Neural progenitor cell (in vitro differentiated cells): ENCODE results near the gene ABI3BP. TPM values are rescaled to one million over a fixed set of nuclear protein-coding genes. Genes with fewer than 3 reads are reported as not detected.

Experiments
- DNase-seq: peaks from one replicate; pipeline ENCODE4 v3.0.0-alpha.2; 2016; ENCODE audit warnings: low spot score
- H2AFZ ChIP-seq: fragments of 200-600 bp; sonication (generic); replicated peaks from 2 replicates; pipeline ENCODE4 v1.6.1; 2016; ENCODE audit warnings: antibody characterized with exemption
- H3F3A ChIP-seq: fragments of 200-600 bp; sonication (generic); 2 replicates; pipeline ENCODE4 v1.6.1; 2016; ENCODE audit warnings: antibody characterized with exemption, low read depth
- H3K27ac ChIP-seq: fragments of 200-600 bp; sonication (generic); 2 replicates; pipeline ENCODE4 v1.5.1; 2016; ENCODE audit warnings: mild to moderate bottlenecking
- H3K27me3 ChIP-seq: fragments of 200-600 bp; sonication (generic); 2 replicates; pipeline ENCODE4 v1.6.1; 2016; ENCODE audit warnings: mild to moderate bottlenecking, moderate library complexity
- H3K36me3 ChIP-seq: fragments of 200-600 bp; sonication (generic); 2 replicates; pipeline ENCODE4 v1.5.1; 2016
- H3K4me1 ChIP-seq: fragments of 200-600 bp; sonication (generic); 2 replicates; pipeline ENCODE4 v1.6.1; 2016; ENCODE audit warnings: mixed run types
- H3K4me2 ChIP-seq: fragments of 200-600 bp; sonication (generic); 2 replicates; pipeline ENCODE4 v1.6.1; 2016
- H3K4me3 ChIP-seq: fragments of 200-600 bp; sonication (generic); 2 replicates; pipeline ENCODE4 v1.5.1; 2016
- H3K79me2 ChIP-seq: fragments of 200-600 bp; sonication (generic); 2 replicates; pipeline ENCODE4 v1.6.1; 2016; ENCODE audit warnings: low read depth
- H3K9ac ChIP-seq: fragments of 200-600 bp; sonication (generic); 2 replicates; pipeline ENCODE4 v1.6.1; 2016
- H3K9me3 ChIP-seq: fragments of 200-600 bp; sonication (generic); 2 replicates; pipeline ENCODE4 v1.5.1; 2016; ENCODE audit warnings: low read depth
- H4K20me1 ChIP-seq: fragments of 200-600 bp; sonication (generic); 2 replicates; pipeline ENCODE4 v1.6.1; 2016; ENCODE audit warnings: low read depth
- H3K27ac Mint-ChIP-seq: 3 replicates; pipeline ENCODE4 v1.8.0; 2021; ENCODE audit warnings: mixed read lengths
- H3K27me3 Mint-ChIP-seq: 2 replicates; pipeline ENCODE4 v1.8.0; 2022; ENCODE audit warnings: low read depth, mild to moderate bottlenecking, inconsistent platforms, moderate library complexity, mixed read lengths; ENCODE audit not compliant: insufficient read depth
- H3K36me3 Mint-ChIP-seq: 3 replicates; pipeline ENCODE4 v1.8.0; 2021; ENCODE audit warnings: mixed read lengths
- H3K4me1 Mint-ChIP-seq: 3 replicates; pipeline ENCODE4 v1.8.0; 2021; ENCODE audit warnings: mixed read lengths
- H3K4me3 Mint-ChIP-seq: 3 replicates; pipeline ENCODE4 v1.8.0; 2021; ENCODE audit warnings: mild to moderate bottlenecking, moderate library complexity, mixed read lengths
- H3K9me3 Mint-ChIP-seq: 3 replicates; pipeline ENCODE4 v1.8.0; 2020; ENCODE audit warnings: mixed read lengths
- CTCF ChIP-seq: fragments of 200-600 bp; sonication (generic); IDR thresholded peaks from 2 replicates; pipeline ENCODE4 v1.5.1; 2017; ENCODE audit warnings: antibody characterized with exemption, mild to moderate bottlenecking
- EZH2 ChIP-seq: fragments of 200-600 bp; sonication (generic); IDR thresholded peaks from 2 replicates; pipeline ENCODE4 v1.6.1; 2017; ENCODE audit warnings: antibody characterized with exemption, mild to moderate bottlenecking, moderate library complexity
- EZH2phosphoT487 ChIP-seq: fragments of 200-600 bp; sonication (generic); IDR thresholded peaks from 2 replicates; pipeline ENCODE4 v1.6.1; 2017; ENCODE audit warnings: antibody characterized with exemption
- total RNA-seq: library from RNA; depleted of rRNA; stranded (reverse); fragments of >200 nt; gene quantifications from 2 replicates; pipeline ENCODE4 v1.2.3, GENCODE V29; 2015; ENCODE audit warnings: low replicate concordance

The ABI3BP gene
- total RNA-seq, 1 donor from 2014 or later, result not detected

DNA sequence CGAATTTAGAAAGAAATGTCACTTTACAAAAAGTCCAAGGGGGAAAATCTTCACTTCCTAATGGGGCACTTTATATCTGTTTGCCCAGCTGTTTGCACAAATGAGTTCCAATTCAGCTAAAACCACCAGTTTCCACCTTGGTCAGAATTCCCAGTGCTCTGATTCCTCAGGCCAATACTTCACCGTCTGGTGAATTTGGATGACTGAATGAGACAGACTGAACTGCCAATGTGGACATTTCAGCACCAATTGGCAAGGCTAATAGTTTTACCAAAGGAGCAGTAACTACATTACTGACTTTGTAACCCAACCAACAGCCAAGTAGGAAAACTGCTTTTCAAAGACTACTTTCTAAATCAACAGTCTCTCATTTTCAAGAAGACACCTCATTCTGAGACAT, 51.8 kb downstream of the ABI3BP start:
- H3K4me2 ChIP-seq, result no peak overlapping the region
- no peaks in the 10 kb centered on the region for H3K9me3 Mint-ChIP-seq
- H3K9me3 ChIP-seq, result no peaks in the 10 kb centered on the region
- no peak overlapping the region for H3K9ac ChIP-seq
- H4K20me1 ChIP-seq, result no peaks in the 10 kb centered on the region
- H3K27me3 Mint-ChIP-seq, result no peaks in the 10 kb centered on the region
- no peaks in the 10 kb centered on the region for H3K36me3 ChIP-seq
- no peaks in the 10 kb centered on the region for H3K4me1 ChIP-seq
- H3K4me3 ChIP-seq, result no peak overlapping the region
- TF ChIP-seq CTCF (no peak), EZH2phosphoT487 (no peak), EZH2 (no peak)
- no peaks in the 10 kb centered on the region for H3K4me1 Mint-ChIP-seq
- no peak overlapping the region for H2AFZ ChIP-seq
- no peak overlapping the region for H3K27ac ChIP-seq
- no peaks in the 10 kb centered on the region for H3K36me3 Mint-ChIP-seq
- H3K27me3 ChIP-seq, result no peaks in the 10 kb centered on the region
- DNase-seq, result no peak
- H3F3A ChIP-seq, result no peaks in the 10 kb centered on the region
- H3K27ac Mint-ChIP-seq, result no peak overlapping the region
- no peak overlapping the region for H3K4me3 Mint-ChIP-seq
- H3K79me2 ChIP-seq, result no peaks in the 10 kb centered on the region

- H3K27me3 Mint-ChIP-seq, result no peaks in the 10 kb centered on the region
- Histone ChIP-seq H3K4me1 (no peaks in the 10 kb centered on the region), H3K27ac (no peak overlapping the region), H3K9ac (no peak overlapping the region), H3K4me3 (no peak overlapping the region), H3K79me2 (no peaks in the 10 kb centered on the region), H3K27me3 (no peaks in the 10 kb centered on the region), H3K4me2 (no peak overlapping the region), H3K36me3 (no peaks in the 10 kb centered on the region), H3F3A (no peaks in the 10 kb centered on the region), H4K20me1 (no peaks in the 10 kb centered on the region), H2AFZ (no peak overlapping the region), H3K9me3 (no peaks in the 10 kb centered on the region)
- H3K27ac Mint-ChIP-seq, result no peak overlapping the region
- H3K4me3 Mint-ChIP-seq, result no peak overlapping the region
- no peaks in the 10 kb centered on the region for H3K4me1 Mint-ChIP-seq
- H3K36me3 Mint-ChIP-seq, result no peaks in the 10 kb centered on the region
- DNase-seq, result no peak
- TF ChIP-seq CTCF (no peak), EZH2 (no peak), EZH2phosphoT487 (no peak)
- H3K9me3 Mint-ChIP-seq, result no peaks in the 10 kb centered on the region
These were observed 52.2 kb downstream of the ABI3BP start for GRCh38 chr3:100941041-100941440.

- Histone ChIP-seq H3K27ac (no peak overlapping the region), H3K4me2 (no peak overlapping the region), H3K4me1 (no peaks in the 10 kb centered on the region), H3K9ac (no peak overlapping the region), H3K27me3 (no peaks in the 10 kb centered on the region), H3K79me2 (no peaks in the 10 kb centered on the region), H3K36me3 (no peaks in the 10 kb centered on the region), H3F3A (no peaks in the 10 kb centered on the region), H2AFZ (no peak overlapping the region), H4K20me1 (no peaks in the 10 kb centered on the region), H3K9me3 (no peaks in the 10 kb centered on the region), H3K4me3 (no peak overlapping the region)
- no peak for TF ChIP-seq CTCF
- TF ChIP-seq EZH2phosphoT487, result no peak
- no peak for TF ChIP-seq EZH2
- H3K9me3 Mint-ChIP-seq, result no peaks in the 10 kb centered on the region
- no peak for DNase-seq
- no peak overlapping the region for H3K27ac Mint-ChIP-seq
- H3K27me3 Mint-ChIP-seq, result no peaks in the 10 kb centered on the region
- no peak overlapping the region for H3K4me3 Mint-ChIP-seq
- no peaks in the 10 kb centered on the region for H3K36me3 Mint-ChIP-seq
- no peaks in the 10 kb centered on the region for H3K4me1 Mint-ChIP-seq
These were observed 56.3 kb downstream of the ABI3BP start for GRCh38 chr3:100936931-100937330.

- Histone ChIP-seq H3K27me3 (no peaks in the 10 kb centered on the region), H3F3A (no peaks in the 10 kb centered on the region), H3K4me2 (no peak overlapping the region), H3K4me3 (no peak overlapping the region), H2AFZ (no peak overlapping the region), H3K4me1 (no peaks in the 10 kb centered on the region), H3K27ac (no peak overlapping the region), H4K20me1 (no peaks in the 10 kb centered on the region), H3K36me3 (no peaks in the 10 kb centered on the region), H3K9me3 (no peaks in the 10 kb centered on the region), H3K79me2 (no peaks in the 10 kb centered on the region), H3K9ac (no peak overlapping the region)
- Mint-ChIP-seq H3K4me1 (no peaks in the 10 kb centered on the region), H3K4me3 (no peak overlapping the region), H3K27me3 (no peaks in the 10 kb centered on the region), H3K36me3 (no peaks in the 10 kb centered on the region), H3K9me3 (no peaks in the 10 kb centered on the region), H3K27ac (no peak overlapping the region)
- DNase-seq, result no peak
- TF ChIP-seq EZH2, result no peak
- TF ChIP-seq EZH2phosphoT487, result no peak
- TF ChIP-seq CTCF, result no peak
These were observed 60.7 kb downstream of the ABI3BP start for GRCh38 chr3:100932491-100932890.
